ENCODE results near the gene PTRH2.

PTRH2 gene

DNA sequence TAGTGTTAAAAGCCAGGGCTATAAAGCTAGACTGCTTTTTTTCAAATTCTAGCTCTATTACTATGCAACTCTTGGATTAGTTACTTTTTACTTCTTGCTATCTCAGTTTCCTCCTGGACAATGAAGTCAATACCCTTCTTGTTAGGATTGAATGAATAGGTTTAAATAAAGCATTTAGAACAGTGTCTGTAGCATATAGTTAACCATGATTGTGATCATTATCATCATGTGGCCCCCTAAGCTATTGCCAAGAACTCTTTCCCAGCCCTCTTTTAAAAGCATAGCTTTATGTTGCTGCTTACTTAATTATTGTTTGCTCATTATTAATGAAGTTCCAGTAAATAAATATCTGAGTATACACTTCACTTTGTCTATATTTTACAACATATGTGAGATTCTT, 4.7 kb upstream of the PTRH2 start:
- TF ChIP-seq, protein P1, sequence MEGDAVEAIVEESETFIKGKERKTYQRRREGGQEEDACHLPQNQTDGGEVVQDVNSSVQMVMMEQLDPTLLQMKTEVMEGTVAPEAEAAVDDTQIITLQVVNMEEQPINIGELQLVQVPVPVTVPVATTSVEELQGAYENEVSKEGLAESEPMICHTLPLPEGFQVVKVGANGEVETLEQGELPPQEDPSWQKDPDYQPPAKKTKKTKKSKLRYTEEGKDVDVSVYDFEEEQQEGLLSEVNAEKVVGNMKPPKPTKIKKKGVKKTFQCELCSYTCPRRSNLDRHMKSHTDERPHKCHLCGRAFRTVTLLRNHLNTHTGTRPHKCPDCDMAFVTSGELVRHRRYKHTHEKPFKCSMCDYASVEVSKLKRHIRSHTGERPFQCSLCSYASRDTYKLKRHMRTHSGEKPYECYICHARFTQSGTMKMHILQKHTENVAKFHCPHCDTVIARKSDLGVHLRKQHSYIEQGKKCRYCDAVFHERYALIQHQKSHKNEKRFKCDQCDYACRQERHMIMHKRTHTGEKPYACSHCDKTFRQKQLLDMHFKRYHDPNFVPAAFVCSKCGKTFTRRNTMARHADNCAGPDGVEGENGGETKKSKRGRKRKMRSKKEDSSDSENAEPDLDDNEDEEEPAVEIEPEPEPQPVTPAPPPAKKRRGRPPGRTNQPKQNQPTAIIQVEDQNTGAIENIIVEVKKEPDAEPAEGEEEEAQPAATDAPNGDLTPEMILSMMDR (IDR thresholded peaks at IDR 0.05; ENCODE audit: control extremely low read depth, extremely low read depth, low read depth, missing control alignments), result no peak
- POLR2A ChIA-PET, result no interaction called here
- no peak for DNase-seq (ENCODE audit: extremely low spot score)
- CTCF ChIA-PET, result interaction anchor here (1.0 to 1.2 kb wide), 3 partner anchors 11 to 136 kb away, joined by 3 to 5 read pairs (median 4); no protein-coding TSS in a partner anchor

DNA sequence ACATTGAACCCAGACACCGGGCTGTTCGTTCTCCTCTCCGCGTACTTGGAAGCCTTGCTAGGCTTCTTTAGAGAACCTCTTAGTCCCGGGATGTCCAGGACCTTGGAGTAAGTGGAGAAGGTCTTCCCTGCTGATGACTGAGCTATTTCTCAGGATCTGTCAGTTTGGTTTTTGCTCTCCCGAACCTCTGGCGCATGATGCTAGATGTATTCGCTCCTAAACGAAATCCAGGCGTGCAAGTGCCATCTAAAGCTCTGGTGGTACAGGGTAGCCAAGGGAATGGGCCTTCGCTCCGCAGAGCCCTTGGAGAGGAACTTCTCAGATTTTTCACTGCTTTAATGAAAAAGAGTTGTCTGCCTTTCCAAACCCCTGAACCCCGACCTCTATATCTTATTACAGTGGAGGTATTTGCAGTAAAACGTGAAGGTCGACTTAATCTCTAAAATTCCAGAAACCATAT, 771 bp upstream of the PTRH2 start:
- peak; percentile 16 for DNase-seq (ENCODE audit: extremely low spot score)
- ChIA-PET CTCF (interaction anchor here (1.2 to 2.5 kb wide), 8 partner anchors 14 to 206 kb away, joined by 3 to 11 read pairs (median 4); no protein-coding TSS in a partner anchor), POLR2A (interaction anchor here (1.1 kb wide), 1 partner anchor 89 kb away, joined by 9 read pairs; the partner anchor contains the start of gene CLTC)
- TF ChIP-seq, protein P1 (IDR thresholded peaks at IDR 0.05; ENCODE audit: control extremely low read depth, extremely low read depth, low read depth, missing control alignments), result no peak

DNA sequence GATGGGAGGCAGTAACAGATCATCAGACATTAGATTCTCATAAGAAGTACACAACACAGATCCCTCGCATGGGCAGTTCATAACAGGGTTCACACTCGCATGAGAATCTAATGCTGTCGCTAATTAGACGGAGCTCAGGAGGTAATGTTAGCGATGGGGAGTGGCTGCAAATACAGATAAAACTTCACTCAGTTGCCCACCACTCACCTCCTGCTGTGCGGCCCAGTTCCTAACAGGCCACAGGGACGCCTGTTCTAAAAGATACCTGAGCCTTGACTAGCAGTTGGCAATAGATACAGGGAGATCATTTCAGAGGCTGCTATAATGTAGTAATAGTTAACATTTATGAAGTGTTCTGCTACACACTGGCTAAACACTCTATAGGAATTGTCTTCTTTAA, 4.9 kb downstream of the PTRH2 start:
- ChIA-PET CTCF (interaction anchor here (1.0 to 4.1 kb wide), 5 partner anchors 16 to 440 kb away, joined by 3 to 11 read pairs (median 5); no protein-coding TSS in a partner anchor), POLR2A (interaction anchor here (1.1 kb wide), 1 partner anchor 52 kb away, joined by 5 read pairs; no protein-coding TSS in a partner anchor)
- TF ChIP-seq, protein P1 (IDR thresholded peaks at IDR 0.05; ENCODE audit: control extremely low read depth, extremely low read depth, low read depth, missing control alignments), result no peak
- no peak for DNase-seq (ENCODE audit: extremely low spot score)

DNA sequence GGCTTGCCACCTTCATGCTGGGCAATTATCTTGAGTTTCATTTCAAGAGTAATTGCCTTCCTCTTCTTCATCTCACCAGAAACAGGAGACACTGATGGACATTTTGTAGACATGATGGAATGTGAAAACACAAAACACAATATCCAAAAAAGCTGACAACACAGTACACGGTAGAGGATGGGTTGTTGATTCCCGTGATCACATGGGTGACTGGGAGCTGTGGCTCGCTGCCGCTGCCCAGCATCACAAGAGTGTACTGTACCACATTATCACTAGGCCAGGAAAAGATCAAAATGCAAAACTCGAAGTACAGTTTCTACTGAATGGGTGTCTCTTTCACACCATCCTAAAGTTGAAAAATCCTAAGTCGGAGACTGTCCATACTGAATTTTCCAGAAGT, 7.4 kb downstream of the PTRH2 start:
- DNase-seq (ENCODE audit: extremely low spot score), result no peak
- POLR2A ChIA-PET, result interaction anchor here (0.6 kb wide), 1 partner anchor 128 kb away, joined by 4 read pairs; no protein-coding TSS in a partner anchor
- TF ChIP-seq, protein P1 (IDR thresholded peaks at IDR 0.05; ENCODE audit: control extremely low read depth, extremely low read depth, low read depth, missing control alignments), result no peak
- CTCF ChIA-PET, result interaction anchor here (1.0 to 1.2 kb wide), 2 partner anchors 39 to 43 kb away, joined by 3 to 4 read pairs; no protein-coding TSS in a partner anchor

DNA sequence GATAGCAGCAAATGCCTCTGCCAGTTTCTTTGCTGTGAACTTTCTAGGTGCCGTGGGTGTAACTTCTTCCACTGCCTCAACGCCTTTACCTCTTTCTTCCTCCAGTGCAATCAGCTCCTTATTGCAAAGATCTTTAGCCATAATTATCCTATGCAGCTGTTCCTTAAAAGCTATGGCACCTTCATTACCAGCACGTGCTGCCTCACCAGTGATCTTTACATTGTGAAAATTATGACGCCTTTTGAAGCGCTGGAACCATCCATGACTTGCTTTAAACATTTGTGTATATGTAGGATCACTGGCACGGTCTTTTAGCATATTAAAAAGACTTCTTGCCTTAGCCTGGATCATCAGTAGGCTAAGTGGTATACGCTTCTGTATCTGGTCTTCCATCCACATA, 8.0 kb downstream of the PTRH2 start:
- DNase-seq (ENCODE audit: extremely low spot score), result no peak
- TF ChIP-seq, protein P1 (IDR thresholded peaks at IDR 0.05; ENCODE audit: control extremely low read depth, extremely low read depth, low read depth, missing control alignments), result no peak
- ChIA-PET CTCF (interaction anchor here (1.0 to 1.2 kb wide), 2 partner anchors 38 to 42 kb away, joined by 3 to 4 read pairs; no protein-coding TSS in a partner anchor), POLR2A (no interaction called here)

DNA sequence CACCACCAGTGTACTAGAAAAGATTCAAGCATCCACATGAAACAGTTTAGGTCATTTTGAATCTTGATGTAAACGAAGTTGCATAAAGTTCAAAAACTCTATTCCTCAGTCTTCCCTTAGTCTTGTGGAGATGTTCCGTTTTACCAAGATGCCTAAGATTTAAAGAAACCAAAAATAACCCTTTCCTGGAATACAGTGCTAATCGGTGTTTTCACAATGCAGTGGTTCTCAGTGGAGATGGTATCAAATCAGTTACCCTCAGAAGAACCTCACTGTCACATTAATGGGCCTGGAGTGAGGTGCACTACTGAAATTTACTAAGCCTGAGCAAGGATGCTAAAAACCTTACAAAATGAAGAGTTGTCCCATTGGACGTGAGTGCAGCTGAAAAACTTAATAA, 9.1 kb downstream of the PTRH2 start:
- ChIA-PET POLR2A (no interaction called here), CTCF (interaction anchor here (1.8 kb wide), 1 partner anchor 24 kb away, joined by 4 read pairs; no protein-coding TSS in a partner anchor)
- DNase-seq (ENCODE audit: extremely low spot score), result no peak
- TF ChIP-seq, protein P1 (IDR thresholded peaks at IDR 0.05; ENCODE audit: control extremely low read depth, extremely low read depth, low read depth, missing control alignments), result no peak
